PC-3 (cell line): ENCODE results near the gene STXBP5.

Experiments used
- EZH2 ChIP-seq: fragments of 300-600 bp; sonication (generic); IDR thresholded peaks from one replicate; pipeline ENCODE4 v1.6.1; 2017; ENCODE audit warnings: antibody characterized with exemption, mild to moderate bottlenecking, low read length; ENCODE audit not compliant: unreplicated experiment
- TF ChIP-seq, protein P1 (sequence below): fragments of 300-600 bp; sonication (generic); conservative IDR thresholded peaks from 2 replicates; pipeline ENCODE4 v1.5.1; 2017; ENCODE audit warnings: antibody characterized with exemption, low read depth, mild to moderate bottlenecking, low read length

DNA sequence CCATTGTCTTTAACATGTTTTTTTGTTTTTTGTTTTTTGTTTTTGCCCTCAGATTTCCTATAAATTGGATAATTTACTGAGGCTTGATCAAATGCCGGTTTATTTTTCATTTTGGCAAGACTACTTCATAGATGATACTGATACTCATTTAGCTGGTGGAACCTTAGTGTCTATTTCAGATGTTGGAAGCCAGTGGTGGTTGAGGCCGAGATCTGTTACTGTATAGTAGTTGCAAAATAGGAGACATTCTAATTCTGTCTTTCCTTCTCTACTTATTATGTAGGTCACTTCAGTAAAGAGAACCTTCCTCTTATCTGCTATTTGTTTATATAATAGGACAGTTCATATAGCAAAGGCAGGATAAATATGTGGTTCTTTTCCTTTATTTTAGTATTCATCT lies 63.4 kb downstream of the STXBP5 start:
- TF ChIP-seq, protein P1, sequence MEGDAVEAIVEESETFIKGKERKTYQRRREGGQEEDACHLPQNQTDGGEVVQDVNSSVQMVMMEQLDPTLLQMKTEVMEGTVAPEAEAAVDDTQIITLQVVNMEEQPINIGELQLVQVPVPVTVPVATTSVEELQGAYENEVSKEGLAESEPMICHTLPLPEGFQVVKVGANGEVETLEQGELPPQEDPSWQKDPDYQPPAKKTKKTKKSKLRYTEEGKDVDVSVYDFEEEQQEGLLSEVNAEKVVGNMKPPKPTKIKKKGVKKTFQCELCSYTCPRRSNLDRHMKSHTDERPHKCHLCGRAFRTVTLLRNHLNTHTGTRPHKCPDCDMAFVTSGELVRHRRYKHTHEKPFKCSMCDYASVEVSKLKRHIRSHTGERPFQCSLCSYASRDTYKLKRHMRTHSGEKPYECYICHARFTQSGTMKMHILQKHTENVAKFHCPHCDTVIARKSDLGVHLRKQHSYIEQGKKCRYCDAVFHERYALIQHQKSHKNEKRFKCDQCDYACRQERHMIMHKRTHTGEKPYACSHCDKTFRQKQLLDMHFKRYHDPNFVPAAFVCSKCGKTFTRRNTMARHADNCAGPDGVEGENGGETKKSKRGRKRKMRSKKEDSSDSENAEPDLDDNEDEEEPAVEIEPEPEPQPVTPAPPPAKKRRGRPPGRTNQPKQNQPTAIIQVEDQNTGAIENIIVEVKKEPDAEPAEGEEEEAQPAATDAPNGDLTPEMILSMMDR, result no peak
- no peak for TF ChIP-seq EZH2
